Esophagus mucosa (tissue), 1 donor: Measurements from ENCODE around the gene FBF1. TPM values are rescaled to one million over a fixed set of nuclear protein-coding genes. Genes with fewer than 3 reads are reported as not detected.
"Not testable (repeated sequence)": the region's sequence is repeated elsewhere in the genome, so short reads cannot be mapped to it uniquely, and the experiment has no call there.

Source experiments
- ATAC-seq: fragments of 200-7000 bp; cut with Tn5 transposase; one replicate; pipeline ENCODE4 v1.9.1; 2020
- total RNA-seq: library from RNA; stranded (reverse); gene quantifications from one replicate; pipeline ENCODE4 v1.2.4, GENCODE V29; 2023
- donor health status: DM: yes; HTN: yes; CAD: no.

Gene FBF1
- total RNA-seq, 1 donor from 2014 or later, result 7.8 TPM

GRCh38 chr17:75875182-75875939 is 65.5 kb downstream of the FBF1 start:
- no peak for ATAC-seq

- ATAC-seq, result no peak
Observed at GRCh38 chr17:75874323-75875181, 66.3 kb downstream of the FBF1 start.

GRCh38 chr17:75873587-75874322 is 67.1 kb downstream of the FBF1 start:
- ATAC-seq, result no peak

GRCh38 chr17:75872434-75873351 is 68.1 kb downstream of the FBF1 start:
- peak; percentile 51 for ATAC-seq

GRCh38 chr17:75870228-75870627 is 70.6 kb downstream of the FBF1 start:
- ATAC-seq, result not testable (repeated sequence)

GRCh38 chr17:75869282-75870141 is 71.3 kb downstream of the FBF1 start:
- no peak for ATAC-seq

- ATAC-seq, result not testable (repeated sequence)
Observed at GRCh38 chr17:75868730-75869281, 72.0 kb downstream of the FBF1 start.

GRCh38 chr17:75865404-75866188 is 75.2 kb downstream of the FBF1 start:
- ATAC-seq, result not testable (repeated sequence)

GRCh38 chr17:75864887-75865286 is 76.0 kb downstream of the FBF1 start:
- ATAC-seq, result not testable (repeated sequence)

GRCh38 chr17:75864448-75864871 is 76.4 kb downstream of the FBF1 start:
- ATAC-seq, result peak; percentile 64

GRCh38 chr17:75861927-75862317 is 78.9 kb downstream of the FBF1 start:
- no peak for ATAC-seq

Other genes starting within 250 kb of the FBF1 start
- gene ITGB4, start 219.6 kb downstream of the FBF1 start, total RNA-seq, result 134 TPM
- gene GALK1, start 175.8 kb downstream of the FBF1 start, total RNA-seq, result 29.1 TPM
- 17.3 TPM for gene UNK, start 156.2 kb downstream of the FBF1 start, total RNA-seq
- 26.0 TPM for gene UNC13D, start 96.6 kb downstream of the FBF1 start, total RNA-seq
- gene WBP2, start 85.7 kb downstream of the FBF1 start, total RNA-seq, result 57.5 TPM
- gene TRIM47, start 62.5 kb downstream of the FBF1 start, total RNA-seq, result 23.4 TPM
- gene TRIM65, start 44.1 kb downstream of the FBF1 start, total RNA-seq, result 10.6 TPM
- gene MRPL38, start 36.2 kb downstream of the FBF1 start, total RNA-seq, result 81.8 TPM
- 66.0 TPM for gene ACOX1, start 38.1 kb upstream of the FBF1 start, total RNA-seq
- 25.5 TPM for gene TEN1, start 38.2 kb upstream of the FBF1 start, total RNA-seq
- gene CDK3, start 59.8 kb upstream of the FBF1 start, total RNA-seq, result 4.1 TPM
- 175 TPM for gene EVPL, start 86.3 kb upstream of the FBF1 start, total RNA-seq
- 71.5 TPM for gene SRP68, start 131.5 kb upstream of the FBF1 start, total RNA-seq
- 0.44 TPM for gene GALR2, start 133.7 kb upstream of the FBF1 start, total RNA-seq
- gene ZACN, start 138.1 kb upstream of the FBF1 start, total RNA-seq, result not detected
- 91.1 TPM for gene EXOC7, start 162.7 kb upstream of the FBF1 start, total RNA-seq
- not detected for gene FOXJ1, start 200.2 kb upstream of the FBF1 start, total RNA-seq